ENCODE data around the gene RNU6-7. TPM values are rescaled to one million over a fixed set of nuclear protein-coding genes. Genes with fewer than 3 reads are reported as not detected.

The RNU6-7 gene
- total RNA-seq, 1 experiment from 2014 or later, result not detected

GRCh38 chr14:32201193-32201815 is 541 bp upstream of the RNU6-7 start:
- peaks cover 15% of the 10 kb centered on the region for H3K4me1 Mint-ChIP-seq
- DNase-seq (ENCODE audit: low spot score) (peak; percentile 97), ATAC-seq (peak; percentile 86)
- peak overlapping the region; percentile 94 for H3K4me3 Mint-ChIP-seq
- no peaks in the 10 kb centered on the region for H3K36me3 Mint-ChIP-seq
- no peaks in the 10 kb centered on the region for H3K9me3 Mint-ChIP-seq
- H3K27me3 Mint-ChIP-seq (ENCODE audit: low read depth), result peaks cover 15% of the 10 kb centered on the region
- H3K27ac Mint-ChIP-seq, result peak overlapping the region; percentile 96
- ChIA-PET CTCF (no interaction called here), POLR2A (interaction anchor here (2.3 kb wide), 1 partner anchor 125 kb away, joined by 11 read pairs; the partner anchor contains the start of gene ARHGAP5)
- no peak for TF ChIP-seq NR1H2 (CRISPR knock-in tag; IDR thresholded peaks at IDR 0.05)
- TF ChIP-seq ZNF416 (CRISPR knock-in tag; IDR thresholded peaks at IDR 0.05), result no peak
- TF ChIP-seq, protein P1, sequence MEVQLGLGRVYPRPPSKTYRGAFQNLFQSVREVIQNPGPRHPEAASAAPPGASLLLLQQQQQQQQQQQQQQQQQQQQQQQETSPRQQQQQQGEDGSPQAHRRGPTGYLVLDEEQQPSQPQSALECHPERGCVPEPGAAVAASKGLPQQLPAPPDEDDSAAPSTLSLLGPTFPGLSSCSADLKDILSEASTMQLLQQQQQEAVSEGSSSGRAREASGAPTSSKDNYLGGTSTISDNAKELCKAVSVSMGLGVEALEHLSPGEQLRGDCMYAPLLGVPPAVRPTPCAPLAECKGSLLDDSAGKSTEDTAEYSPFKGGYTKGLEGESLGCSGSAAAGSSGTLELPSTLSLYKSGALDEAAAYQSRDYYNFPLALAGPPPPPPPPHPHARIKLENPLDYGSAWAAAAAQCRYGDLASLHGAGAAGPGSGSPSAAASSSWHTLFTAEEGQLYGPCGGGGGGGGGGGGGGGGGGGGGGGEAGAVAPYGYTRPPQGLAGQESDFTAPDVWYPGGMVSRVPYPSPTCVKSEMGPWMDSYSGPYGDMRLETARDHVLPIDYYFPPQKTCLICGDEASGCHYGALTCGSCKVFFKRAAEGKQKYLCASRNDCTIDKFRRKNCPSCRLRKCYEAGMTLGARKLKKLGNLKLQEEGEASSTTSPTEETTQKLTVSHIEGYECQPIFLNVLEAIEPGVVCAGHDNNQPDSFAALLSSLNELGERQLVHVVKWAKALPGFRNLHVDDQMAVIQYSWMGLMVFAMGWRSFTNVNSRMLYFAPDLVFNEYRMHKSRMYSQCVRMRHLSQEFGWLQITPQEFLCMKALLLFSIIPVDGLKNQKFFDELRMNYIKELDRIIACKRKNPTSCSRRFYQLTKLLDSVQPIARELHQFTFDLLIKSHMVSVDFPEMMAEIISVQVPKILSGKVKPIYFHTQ (CRISPR knock-in tag; IDR thresholded peaks at IDR 0.05), result no peak
- TF ChIP-seq NFATC4 (CRISPR knock-in tag; IDR thresholded peaks at IDR 0.05), result no peak
- no peak for TF ChIP-seq FOXP1 (CRISPR knock-in tag; IDR thresholded peaks at IDR 0.05; ENCODE audit: borderline replicate concordance)
- TF ChIP-seq, protein P2, sequence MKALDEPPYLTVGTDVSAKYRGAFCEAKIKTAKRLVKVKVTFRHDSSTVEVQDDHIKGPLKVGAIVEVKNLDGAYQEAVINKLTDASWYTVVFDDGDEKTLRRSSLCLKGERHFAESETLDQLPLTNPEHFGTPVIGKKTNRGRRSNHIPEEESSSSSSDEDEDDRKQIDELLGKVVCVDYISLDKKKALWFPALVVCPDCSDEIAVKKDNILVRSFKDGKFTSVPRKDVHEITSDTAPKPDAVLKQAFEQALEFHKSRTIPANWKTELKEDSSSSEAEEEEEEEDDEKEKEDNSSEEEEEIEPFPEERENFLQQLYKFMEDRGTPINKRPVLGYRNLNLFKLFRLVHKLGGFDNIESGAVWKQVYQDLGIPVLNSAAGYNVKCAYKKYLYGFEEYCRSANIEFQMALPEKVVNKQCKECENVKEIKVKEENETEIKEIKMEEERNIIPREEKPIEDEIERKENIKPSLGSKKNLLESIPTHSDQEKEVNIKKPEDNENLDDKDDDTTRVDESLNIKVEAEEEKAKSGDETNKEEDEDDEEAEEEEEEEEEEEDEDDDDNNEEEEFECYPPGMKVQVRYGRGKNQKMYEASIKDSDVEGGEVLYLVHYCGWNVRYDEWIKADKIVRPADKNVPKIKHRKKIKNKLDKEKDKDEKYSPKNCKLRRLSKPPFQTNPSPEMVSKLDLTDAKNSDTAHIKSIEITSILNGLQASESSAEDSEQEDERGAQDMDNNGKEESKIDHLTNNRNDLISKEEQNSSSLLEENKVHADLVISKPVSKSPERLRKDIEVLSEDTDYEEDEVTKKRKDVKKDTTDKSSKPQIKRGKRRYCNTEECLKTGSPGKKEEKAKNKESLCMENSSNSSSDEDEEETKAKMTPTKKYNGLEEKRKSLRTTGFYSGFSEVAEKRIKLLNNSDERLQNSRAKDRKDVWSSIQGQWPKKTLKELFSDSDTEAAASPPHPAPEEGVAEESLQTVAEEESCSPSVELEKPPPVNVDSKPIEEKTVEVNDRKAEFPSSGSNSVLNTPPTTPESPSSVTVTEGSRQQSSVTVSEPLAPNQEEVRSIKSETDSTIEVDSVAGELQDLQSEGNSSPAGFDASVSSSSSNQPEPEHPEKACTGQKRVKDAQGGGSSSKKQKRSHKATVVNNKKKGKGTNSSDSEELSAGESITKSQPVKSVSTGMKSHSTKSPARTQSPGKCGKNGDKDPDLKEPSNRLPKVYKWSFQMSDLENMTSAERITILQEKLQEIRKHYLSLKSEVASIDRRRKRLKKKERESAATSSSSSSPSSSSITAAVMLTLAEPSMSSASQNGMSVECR (CRISPR knock-in tag; IDR thresholded peaks at IDR 0.05; ENCODE audit: borderline replicate concordance), result no peak
- TF ChIP-seq MXD4 (CRISPR knock-in tag; IDR thresholded peaks at IDR 0.05; ENCODE audit: borderline replicate concordance), result no peak
- TF ChIP-seq, protein P3, sequence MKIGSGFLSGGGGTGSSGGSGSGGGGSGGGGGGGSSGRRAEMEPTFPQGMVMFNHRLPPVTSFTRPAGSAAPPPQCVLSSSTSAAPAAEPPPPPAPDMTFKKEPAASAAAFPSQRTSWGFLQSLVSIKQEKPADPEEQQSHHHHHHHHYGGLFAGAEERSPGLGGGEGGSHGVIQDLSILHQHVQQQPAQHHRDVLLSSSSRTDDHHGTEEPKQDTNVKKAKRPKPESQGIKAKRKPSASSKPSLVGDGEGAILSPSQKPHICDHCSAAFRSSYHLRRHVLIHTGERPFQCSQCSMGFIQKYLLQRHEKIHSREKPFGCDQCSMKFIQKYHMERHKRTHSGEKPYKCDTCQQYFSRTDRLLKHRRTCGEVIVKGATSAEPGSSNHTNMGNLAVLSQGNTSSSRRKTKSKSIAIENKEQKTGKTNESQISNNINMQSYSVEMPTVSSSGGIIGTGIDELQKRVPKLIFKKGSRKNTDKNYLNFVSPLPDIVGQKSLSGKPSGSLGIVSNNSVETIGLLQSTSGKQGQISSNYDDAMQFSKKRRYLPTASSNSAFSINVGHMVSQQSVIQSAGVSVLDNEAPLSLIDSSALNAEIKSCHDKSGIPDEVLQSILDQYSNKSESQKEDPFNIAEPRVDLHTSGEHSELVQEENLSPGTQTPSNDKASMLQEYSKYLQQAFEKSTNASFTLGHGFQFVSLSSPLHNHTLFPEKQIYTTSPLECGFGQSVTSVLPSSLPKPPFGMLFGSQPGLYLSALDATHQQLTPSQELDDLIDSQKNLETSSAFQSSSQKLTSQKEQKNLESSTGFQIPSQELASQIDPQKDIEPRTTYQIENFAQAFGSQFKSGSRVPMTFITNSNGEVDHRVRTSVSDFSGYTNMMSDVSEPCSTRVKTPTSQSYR (CRISPR knock-in tag; IDR thresholded peaks at IDR 0.05), result no peak
- 0 out of 2 replicates have a peak, but pooled peaks have one; percentile 59 for TF ChIP-seq NFE2L1 (CRISPR knock-in tag; IDR thresholded peaks at IDR 0.05)
- no peak for TF ChIP-seq GRHL2 (CRISPR knock-in tag; IDR thresholded peaks at IDR 0.05; ENCODE audit: insufficient replicate concordance, severe bottlenecking)
- TF ChIP-seq GABPB1 (CRISPR knock-in tag; IDR thresholded peaks at IDR 0.05), result peak; percentile 86; the same call in 1 of the 2 replicates
- TF ChIP-seq, protein P4, sequence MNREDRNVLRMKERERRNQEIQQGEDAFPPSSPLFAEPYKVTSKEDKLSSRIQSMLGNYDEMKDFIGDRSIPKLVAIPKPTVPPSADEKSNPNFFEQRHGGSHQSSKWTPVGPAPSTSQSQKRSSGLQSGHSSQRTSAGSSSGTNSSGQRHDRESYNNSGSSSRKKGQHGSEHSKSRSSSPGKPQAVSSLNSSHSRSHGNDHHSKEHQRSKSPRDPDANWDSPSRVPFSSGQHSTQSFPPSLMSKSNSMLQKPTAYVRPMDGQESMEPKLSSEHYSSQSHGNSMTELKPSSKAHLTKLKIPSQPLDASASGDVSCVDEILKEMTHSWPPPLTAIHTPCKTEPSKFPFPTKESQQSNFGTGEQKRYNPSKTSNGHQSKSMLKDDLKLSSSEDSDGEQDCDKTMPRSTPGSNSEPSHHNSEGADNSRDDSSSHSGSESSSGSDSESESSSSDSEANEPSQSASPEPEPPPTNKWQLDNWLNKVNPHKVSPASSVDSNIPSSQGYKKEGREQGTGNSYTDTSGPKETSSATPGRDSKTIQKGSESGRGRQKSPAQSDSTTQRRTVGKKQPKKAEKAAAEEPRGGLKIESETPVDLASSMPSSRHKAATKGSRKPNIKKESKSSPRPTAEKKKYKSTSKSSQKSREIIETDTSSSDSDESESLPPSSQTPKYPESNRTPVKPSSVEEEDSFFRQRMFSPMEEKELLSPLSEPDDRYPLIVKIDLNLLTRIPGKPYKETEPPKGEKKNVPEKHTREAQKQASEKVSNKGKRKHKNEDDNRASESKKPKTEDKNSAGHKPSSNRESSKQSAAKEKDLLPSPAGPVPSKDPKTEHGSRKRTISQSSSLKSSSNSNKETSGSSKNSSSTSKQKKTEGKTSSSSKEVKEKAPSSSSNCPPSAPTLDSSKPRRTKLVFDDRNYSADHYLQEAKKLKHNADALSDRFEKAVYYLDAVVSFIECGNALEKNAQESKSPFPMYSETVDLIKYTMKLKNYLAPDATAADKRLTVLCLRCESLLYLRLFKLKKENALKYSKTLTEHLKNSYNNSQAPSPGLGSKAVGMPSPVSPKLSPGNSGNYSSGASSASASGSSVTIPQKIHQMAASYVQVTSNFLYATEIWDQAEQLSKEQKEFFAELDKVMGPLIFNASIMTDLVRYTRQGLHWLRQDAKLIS (CRISPR knock-in tag; IDR thresholded peaks at IDR 0.05; ENCODE audit: borderline replicate concordance), result no peak
- no peak for TF ChIP-seq ZNF263 (CRISPR knock-in tag; IDR thresholded peaks at IDR 0.05; ENCODE audit: low read depth)
- no peak for TF ChIP-seq MLX (CRISPR knock-in tag; IDR thresholded peaks at IDR 0.05)
- peak; percentile 92; the same call in 1 of the 2 replicates for TF ChIP-seq PREB (CRISPR knock-in tag; IDR thresholded peaks at IDR 0.05; ENCODE audit: borderline replicate concordance)
- TF ChIP-seq ZNF671 (CRISPR knock-in tag; IDR thresholded peaks at IDR 0.05), result no peak
- no peak for TF ChIP-seq EMX1 (CRISPR knock-in tag; IDR thresholded peaks at IDR 0.05)
- TF ChIP-seq, protein P5, sequence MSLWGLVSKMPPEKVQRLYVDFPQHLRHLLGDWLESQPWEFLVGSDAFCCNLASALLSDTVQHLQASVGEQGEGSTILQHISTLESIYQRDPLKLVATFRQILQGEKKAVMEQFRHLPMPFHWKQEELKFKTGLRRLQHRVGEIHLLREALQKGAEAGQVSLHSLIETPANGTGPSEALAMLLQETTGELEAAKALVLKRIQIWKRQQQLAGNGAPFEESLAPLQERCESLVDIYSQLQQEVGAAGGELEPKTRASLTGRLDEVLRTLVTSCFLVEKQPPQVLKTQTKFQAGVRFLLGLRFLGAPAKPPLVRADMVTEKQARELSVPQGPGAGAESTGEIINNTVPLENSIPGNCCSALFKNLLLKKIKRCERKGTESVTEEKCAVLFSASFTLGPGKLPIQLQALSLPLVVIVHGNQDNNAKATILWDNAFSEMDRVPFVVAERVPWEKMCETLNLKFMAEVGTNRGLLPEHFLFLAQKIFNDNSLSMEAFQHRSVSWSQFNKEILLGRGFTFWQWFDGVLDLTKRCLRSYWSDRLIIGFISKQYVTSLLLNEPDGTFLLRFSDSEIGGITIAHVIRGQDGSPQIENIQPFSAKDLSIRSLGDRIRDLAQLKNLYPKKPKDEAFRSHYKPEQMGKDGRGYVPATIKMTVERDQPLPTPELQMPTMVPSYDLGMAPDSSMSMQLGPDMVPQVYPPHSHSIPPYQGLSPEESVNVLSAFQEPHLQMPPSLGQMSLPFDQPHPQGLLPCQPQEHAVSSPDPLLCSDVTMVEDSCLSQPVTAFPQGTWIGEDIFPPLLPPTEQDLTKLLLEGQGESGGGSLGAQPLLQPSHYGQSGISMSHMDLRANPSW (CRISPR knock-in tag; conservative IDR thresholded peaks at IDR 0.05; ENCODE audit: low read depth), result no peak
